Small intestine (tissue), 7 donors: Measurements from ENCODE around the gene THG1L. TPM values are rescaled to one million over a fixed set of nuclear protein-coding genes. Genes with fewer than 3 reads are reported as not detected.
A peak's percentile ranks its signal among the peaks of the same experiment; 100 is the strongest.

ENCODE experiments used
- DNase-seq, 2 donors: peaks; one replicate each; pipeline versions ENCODE4 v3.0.0 to v3.0.0-alpha.2; 2013
- FAIRE-seq: peaks from 2 replicates; lab custom pipeline; 2012; peaks lifted over from hg19 to GRCh38; lab: Jason Lieb, UNC
- H3K27ac ChIP-seq, 3 donors: one replicate each; pipeline ENCODE4 v1.5.1; 2013; ENCODE audit warnings: low read length in 2 of 3, mild to moderate bottlenecking in 2 of 3, control low read depth in 1 of 3, inconsistent platforms in 1 of 3, low read depth in 1 of 3, moderate library complexity in 1 of 3
- H3K27me3 ChIP-seq, 3 donors: one replicate each; pipeline ENCODE4 v1.6.1; 2013; ENCODE audit warnings: low read length in 3 of 3, inconsistent platforms in 1 of 3; ENCODE audit not compliant: control insufficient read depth in 3 of 3, insufficient read depth in 3 of 3
- H3K36me3 ChIP-seq, 3 donors: one replicate each; pipeline ENCODE4 v1.6.1; 2013; ENCODE audit warnings: low read length in 3 of 3, inconsistent platforms in 1 of 3, low read depth in 1 of 3, mild to moderate bottlenecking in 1 of 3, moderate library complexity in 1 of 3; ENCODE audit not compliant: control insufficient read depth in 3 of 3, insufficient read depth in 2 of 3
- H3K4me1 ChIP-seq, 3 donors: one replicate each; pipeline ENCODE4 v1.6.1; 2013; ENCODE audit warnings: low read length in 2 of 3, inconsistent platforms in 1 of 3, low read depth in 1 of 3, mild to moderate bottlenecking in 1 of 3, moderate library complexity in 1 of 3; ENCODE audit not compliant: control insufficient read depth in 3 of 3, insufficient read depth in 2 of 3
- H3K4me3 ChIP-seq, 3 donors: one replicate each; pipeline ENCODE4 v1.5.1; 2013; ENCODE audit warnings: low read length in 3 of 3, control low read depth in 1 of 3, inconsistent platforms in 1 of 3, low read depth in 1 of 3, mild to moderate bottlenecking in 1 of 3, moderate library complexity in 1 of 3
- H3K9me3 ChIP-seq, 2 donors: one replicate each; pipeline ENCODE4 v1.6.1; 2013; ENCODE audit warnings: low read depth in 1 of 2, low read length in 1 of 2; ENCODE audit not compliant: control insufficient read depth in 2 of 2, insufficient read depth in 1 of 2
- WGBS, 3 donors: extraction: QIAGEN DNeasy Blood & Tissue Kit; methylation state at CpG; one replicate each; pipeline ENCODE4 v1.1.7; 2013; 5-methylcytosine and 5-hydroxymethylcytosine counted together
- polyA plus RNA-seq, 4 donors: library from polyadenylated mRNA; stranded (reverse) in 3 of 4; unstranded in 1 of 4; fragments of 200-250 nt in 3 of 4; fragments of 120-200 nt in 1 of 4; gene quantifications; one replicate each; pipeline versions ENCODE4 v1.2.1 to v1.2.3, GENCODE V29; 2013
- donor health status: healthy with polysubstance abuse.
- donor health status: control.
- donor health status: control.
- donor health status: Bipolar disorder and iron deficiency.
- donor health status: healthy.

Gene THG1L
- polyA plus RNA-seq, 4 donors, result 6.0 to 29.6 (median 14.7) TPM

DNA sequence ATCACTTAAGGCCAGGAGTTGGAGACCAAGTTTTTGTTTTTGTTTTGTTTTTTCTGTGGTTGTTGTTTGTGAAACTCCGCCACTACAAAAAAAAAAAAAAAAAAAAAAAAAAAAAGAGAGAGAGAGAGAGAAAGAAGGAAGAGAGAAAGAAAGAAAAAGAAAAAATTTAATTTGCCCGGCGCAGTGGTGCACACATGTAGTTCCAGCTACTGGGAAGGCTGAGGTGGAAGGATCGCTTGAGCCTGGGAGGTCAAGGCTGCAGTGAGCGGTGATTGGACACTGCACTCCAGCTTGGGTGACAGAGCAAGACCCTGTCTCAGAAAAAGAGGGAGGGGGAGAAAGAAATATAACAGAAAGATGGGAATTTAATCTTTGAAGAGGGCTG, 902 bp downstream of the THG1L start:
- FAIRE-seq, result no peak
- WGBS, 3 donors, result 87 to 88% (median 87%) methylated on average over 5 of the region's 5 CpGs
- no peaks in the 10 kb centered on the region for H3K9me3 ChIP-seq
- no peaks in the 10 kb centered on the region for H3K27me3 ChIP-seq
- peaks cover 0 to 26% (median 3%) of the 10 kb centered on the region in 3 donors for H3K36me3 ChIP-seq
- H3K4me3 ChIP-seq, result peak overlapping the region in 1 of 3 donors; percentile 79
- no peak for DNase-seq
- peak overlapping the region in 1 of 3 donors; percentile 89 for H3K27ac ChIP-seq
- peaks cover 0 to 3% (median 0%) of the 10 kb centered on the region in 3 donors for H3K4me1 ChIP-seq

DNA sequence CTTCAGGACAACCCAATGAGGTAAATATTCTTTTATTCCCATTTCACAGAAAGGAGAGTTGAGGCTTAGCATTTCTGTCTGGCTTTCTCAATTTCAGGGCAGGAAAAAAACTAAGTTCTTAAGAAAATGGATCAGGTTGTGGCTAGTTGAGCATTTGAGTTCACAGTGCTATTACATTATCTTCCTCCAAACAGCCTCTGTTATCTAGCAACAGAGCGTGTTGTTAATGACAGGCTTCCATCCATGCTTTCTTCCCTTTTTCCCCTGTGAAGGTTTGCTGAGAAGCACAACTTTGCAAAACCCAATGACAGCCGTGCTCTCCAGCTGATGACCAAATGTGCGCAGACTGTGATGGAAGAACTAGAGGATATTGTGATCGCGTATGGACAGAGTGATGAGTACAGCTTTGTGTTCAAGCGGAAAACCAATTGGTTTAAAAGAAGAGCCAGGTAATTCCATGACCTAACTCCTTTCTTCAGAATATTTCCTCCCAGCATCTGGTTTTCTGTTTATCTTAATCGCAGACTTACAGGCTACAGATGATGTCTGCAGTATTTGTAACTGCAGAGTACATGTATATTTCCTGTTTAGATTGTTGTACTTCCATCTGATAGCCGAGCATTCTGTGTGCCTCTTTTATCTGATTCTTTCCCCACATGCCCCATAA, 1.5 kb downstream of the THG1L start:
- Histone ChIP-seq H3K27me3 (no peaks in the 10 kb centered on the region), H3K4me3 (no peak overlapping the region), H3K27ac (no peak overlapping the region), H3K9me3 (no peaks in the 10 kb centered on the region), H3K36me3 (peaks cover 0 to 28% (median 3%) of the 10 kb centered on the region in 3 donors), H3K4me1 (peaks cover 0 to 3% (median 0%) of the 10 kb centered on the region in 3 donors)
- FAIRE-seq (no peak), DNase-seq (no peak)
- 90 to 93% (median 93%) methylated on average over 8 of the region's 8 CpGs for WGBS, 3 donors

DNA sequence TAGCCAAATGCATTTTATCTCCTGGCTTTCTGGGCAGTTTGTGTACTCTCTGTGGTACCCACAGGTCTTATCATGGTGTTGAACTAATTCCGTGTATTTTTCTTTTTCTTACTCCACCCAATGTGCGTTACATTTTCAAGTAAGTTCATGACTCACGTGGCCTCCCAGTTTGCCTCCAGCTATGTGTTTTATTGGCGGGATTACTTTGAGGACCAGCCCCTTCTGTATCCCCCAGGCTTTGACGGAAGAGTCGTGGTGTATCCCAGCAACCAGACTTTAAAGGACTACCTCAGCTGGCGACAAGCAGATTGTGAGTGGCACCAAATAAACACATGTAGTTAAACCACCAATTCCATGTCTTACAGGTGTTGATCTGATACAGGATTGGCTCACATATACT, 3.2 kb downstream of the THG1L start:
- H3K27me3 ChIP-seq, result no peaks in the 10 kb centered on the region
- no peak for FAIRE-seq
- H3K4me3 ChIP-seq, result no peak overlapping the region
- peaks cover 0 to 3% (median 0%) of the 10 kb centered on the region in 3 donors for H3K4me1 ChIP-seq
- no peak for DNase-seq
- H3K9me3 ChIP-seq, result no peaks in the 10 kb centered on the region
- no peak overlapping the region for H3K27ac ChIP-seq
- WGBS, 3 donors, result 90 to 97% (median 94%) methylated on average over 7 of the region's 7 CpGs
- H3K36me3 ChIP-seq, result peaks cover 4 to 37% (median 5%) of the 10 kb centered on the region in 3 donors

DNA sequence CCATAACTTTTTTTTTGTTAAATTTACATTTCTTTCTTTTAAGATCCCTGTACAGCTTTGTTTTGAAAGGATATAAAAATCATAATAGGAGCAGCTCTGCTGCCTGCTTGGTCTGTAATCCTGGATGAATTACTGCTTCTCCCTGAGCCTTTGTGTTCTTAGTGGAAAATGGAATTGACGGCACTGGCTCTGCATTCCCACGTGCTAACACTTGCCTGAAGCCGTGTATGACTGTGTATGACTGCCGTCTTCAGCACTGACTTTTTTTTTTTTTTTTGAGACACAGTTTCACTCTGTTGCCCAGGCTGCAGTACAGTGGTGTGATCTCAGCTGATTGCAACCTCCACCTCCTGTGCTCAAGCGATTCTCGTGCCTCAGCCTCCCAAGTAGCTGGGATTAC, 4.8 kb downstream of the THG1L start:
- peaks cover 5 to 38% (median 5%) of the 10 kb centered on the region in 3 donors for H3K36me3 ChIP-seq

DNA sequence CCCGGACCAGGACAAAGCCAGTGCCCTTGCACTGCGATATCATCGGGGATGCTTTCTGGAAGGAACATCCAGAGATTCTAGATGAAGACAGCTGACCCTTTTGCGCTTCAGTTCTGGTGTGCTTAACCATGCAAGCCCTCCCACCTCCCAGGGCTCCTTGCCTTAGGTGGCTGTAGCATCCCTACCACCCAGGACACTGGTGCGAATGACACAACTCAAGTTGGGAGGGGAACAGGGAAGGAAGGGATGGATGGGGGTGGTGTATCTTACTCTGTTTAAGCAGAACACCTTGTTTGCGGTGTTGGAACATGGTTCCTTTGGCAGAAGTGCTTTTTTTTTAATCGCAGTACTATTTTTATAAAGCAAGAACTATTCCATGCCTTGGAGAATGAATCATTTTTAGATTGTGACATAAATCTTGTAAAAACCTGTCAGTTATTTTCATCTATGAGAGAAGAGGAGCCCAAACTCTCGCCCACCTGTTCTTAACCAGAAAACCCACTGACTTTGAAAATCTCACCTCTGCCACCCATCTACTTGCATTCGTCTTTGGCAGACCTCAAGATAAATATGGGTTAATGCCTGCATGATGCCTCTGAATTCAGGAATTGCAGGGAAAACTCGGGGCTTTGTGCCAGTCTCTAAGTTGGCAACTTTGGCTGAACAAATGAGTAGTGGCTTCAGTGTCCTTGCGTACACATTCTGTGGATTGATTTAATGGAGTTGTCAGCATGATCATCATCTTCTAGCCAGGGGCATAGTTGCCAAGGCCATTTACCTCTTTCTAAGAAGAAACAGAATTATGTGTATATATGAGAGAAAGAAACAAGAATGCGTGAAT, 8.4 kb downstream of the THG1L start:
- no peak overlapping the region for H3K4me3 ChIP-seq
- DNase-seq, result no peak
- peaks cover 2 to 26% (median 5%) of the 10 kb centered on the region in 3 donors for H3K36me3 ChIP-seq
- no peaks in the 10 kb centered on the region for H3K27me3 ChIP-seq
- no peaks in the 10 kb centered on the region for H3K9me3 ChIP-seq
- FAIRE-seq, result no peak
- no peak overlapping the region for H3K27ac ChIP-seq
- peaks cover 0 to 4% (median 0%) of the 10 kb centered on the region in 3 donors for H3K4me1 ChIP-seq
- 84 to 87% (median 86%) methylated on average over 12 of the region's 12 CpGs for WGBS, 3 donors

More for the DNA sequence above, 4.8 kb downstream of the THG1L start:
- Histone ChIP-seq H3K4me3 (no peak overlapping the region), H3K4me1 (peaks cover 0 to 3% (median 0%) of the 10 kb centered on the region in 3 donors), H3K27me3 (no peaks in the 10 kb centered on the region), H3K27ac (no peak overlapping the region), H3K9me3 (no peaks in the 10 kb centered on the region)
- 85 to 90% (median 89%) methylated on average over 6 of the region's 6 CpGs for WGBS, 3 donors
- FAIRE-seq (no peak), DNase-seq (no peak)

DNA sequence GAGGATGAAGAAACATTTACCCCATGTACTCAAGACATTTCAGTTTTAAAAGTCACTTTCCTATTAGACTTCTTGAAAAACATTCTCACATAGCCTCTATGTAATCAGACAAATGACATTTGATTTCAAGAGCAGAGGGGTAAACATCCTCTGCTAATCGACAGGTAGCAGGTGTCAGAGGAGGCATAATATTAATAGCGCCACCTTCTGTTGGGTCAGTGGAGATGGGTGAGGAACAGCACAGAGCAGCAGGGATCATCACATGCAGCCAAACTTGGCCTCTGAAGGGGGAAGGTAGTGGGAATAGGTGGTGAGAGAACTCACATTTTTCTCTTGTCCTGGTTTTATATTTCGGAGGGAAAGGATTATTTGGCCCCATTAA, 9.0 kb downstream of the THG1L start:
- peaks cover 2 to 21% (median 5%) of the 10 kb centered on the region in 3 donors for H3K36me3 ChIP-seq
- peaks cover 0 to 9% (median 0%) of the 10 kb centered on the region in 3 donors for H3K4me1 ChIP-seq
- H3K4me3 ChIP-seq, result no peak overlapping the region
- FAIRE-seq (no peak), DNase-seq (peak; percentile 26 to 46)
- no peaks in the 10 kb centered on the region for H3K9me3 ChIP-seq
- H3K27ac ChIP-seq, result no peak overlapping the region
- no peaks in the 10 kb centered on the region for H3K27me3 ChIP-seq
- 49 to 50% (median 49%) methylated on average over 3 of the region's 3 CpGs for WGBS, 3 donors

DNA sequence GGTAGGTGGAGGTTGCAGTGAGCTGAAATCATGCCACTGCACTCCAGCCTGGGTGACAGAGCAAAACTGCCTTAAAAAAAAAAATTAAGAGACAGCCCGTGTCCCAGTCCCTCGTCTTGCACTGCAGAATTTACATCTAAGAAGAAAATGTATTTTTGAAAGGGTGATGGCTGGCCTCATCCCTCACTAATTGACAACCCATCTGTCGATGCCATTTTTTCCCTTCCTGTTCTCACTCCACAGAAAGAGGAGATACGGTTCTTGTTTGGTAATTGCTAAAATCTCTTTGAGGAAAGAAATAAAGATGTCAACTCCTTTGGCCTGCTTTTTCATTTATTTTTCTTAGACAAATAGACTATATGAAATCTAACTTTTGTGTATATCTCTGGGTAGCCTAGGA, 9.9 kb downstream of the THG1L start:
- 73 to 86% (median 81%) methylated on average over 4 of the region's 4 CpGs for WGBS, 3 donors
- no peak for DNase-seq

More for the DNA sequence above, 9.9 kb downstream of the THG1L start:
- H3K27me3 ChIP-seq, result no peaks in the 10 kb centered on the region
- FAIRE-seq, result no peak
- peaks cover 2 to 19% (median 5%) of the 10 kb centered on the region in 3 donors for H3K36me3 ChIP-seq
- no peak overlapping the region for H3K27ac ChIP-seq
- no peak overlapping the region for H3K4me3 ChIP-seq
- peaks cover 0 to 9% (median 0%) of the 10 kb centered on the region in 3 donors for H3K4me1 ChIP-seq
- no peaks in the 10 kb centered on the region for H3K9me3 ChIP-seq
